Activated T-cell treated with anti-CD3 and anti-CD28 coated beads for 4 hours (primary cell): Measurements from ENCODE around the gene MED26.
"Not testable (repeated sequence)": the region's sequence is repeated elsewhere in the genome, so short reads cannot be mapped to it uniquely, and the experiment has no call there.

Experiments
- DNase-seq: peaks from one replicate; pipeline ENCODE4 v3.0.0-alpha.2; 2020

Gene MED26

DNA sequence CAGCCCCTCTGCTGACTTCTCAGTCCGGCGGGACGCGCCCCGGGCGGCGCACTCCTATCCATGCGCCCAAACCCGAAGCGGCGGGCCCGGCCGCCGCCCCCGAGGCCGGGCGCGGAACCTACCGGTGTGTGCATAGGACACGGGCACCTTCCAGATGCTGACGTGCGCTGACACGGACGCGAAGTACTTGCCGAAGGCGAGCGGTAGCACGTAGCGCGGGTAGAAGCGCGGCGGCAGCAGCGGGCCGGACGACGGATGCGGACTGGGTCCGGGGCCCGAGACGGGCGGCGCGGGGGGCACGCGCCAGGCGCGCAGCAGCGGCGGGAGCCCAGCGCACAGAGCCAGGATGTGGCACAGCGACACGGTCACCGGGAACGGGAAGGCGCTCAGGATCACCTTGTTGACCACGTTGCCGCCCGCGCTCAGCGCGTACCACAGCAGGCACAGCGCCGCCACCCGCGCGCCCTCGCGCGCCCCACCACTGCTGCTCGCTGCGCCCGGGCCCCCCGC lies 56.1 kb downstream of the MED26 start:
- DNase-seq = no peak

DNA sequence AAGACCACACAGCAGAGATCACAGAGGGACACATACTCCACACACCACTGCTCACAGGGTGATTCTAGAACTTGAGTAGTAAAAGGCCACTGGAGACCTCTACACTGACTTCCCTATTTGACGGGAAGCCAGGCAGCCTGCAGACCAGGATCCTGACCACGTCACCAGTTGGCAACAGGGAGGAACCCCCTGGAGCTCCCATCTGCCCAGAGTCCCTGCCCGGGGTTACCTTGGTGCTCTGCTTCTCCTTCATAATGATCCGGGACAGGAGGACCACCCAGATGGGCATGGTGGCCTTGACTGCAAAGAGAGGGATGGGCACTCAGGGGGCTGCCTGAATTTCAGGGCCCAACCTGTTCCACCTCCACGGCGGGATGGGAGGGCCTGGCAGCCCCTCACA lies 56.7 kb downstream of the MED26 start:
- DNase-seq = no peak

DNA sequence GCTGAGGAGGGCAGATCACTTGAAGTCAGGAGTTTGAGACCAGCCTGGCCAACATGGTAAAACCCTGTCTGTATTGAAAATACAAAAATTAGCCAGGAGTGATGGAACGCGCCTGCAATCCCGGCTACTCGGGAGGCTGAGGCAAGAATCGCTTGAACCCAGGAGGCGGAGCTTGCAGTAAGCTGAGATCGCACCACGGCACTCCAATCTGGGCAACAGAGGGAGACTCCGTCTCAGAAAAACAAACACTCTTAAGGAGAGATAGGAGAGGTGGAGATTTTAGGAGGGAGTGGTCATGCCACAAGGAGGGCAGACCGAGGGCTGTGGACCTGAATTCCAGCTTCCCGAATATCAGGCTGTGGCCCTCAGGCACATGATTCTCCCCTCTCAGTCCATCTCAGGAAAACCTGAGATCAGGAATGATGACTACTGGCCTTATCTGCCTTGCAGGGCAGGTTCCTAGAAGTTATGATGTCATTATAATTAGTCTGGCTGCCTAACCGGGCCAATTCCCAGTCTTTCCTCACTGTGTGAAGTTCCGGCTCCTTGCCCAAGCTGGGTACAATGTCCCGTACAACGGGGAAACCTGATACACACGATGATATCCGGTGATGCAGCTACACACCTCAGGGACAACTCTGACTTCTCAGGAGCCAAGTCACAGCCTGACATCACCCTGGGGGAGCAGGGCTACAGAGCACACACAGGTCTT lies 58.2 kb downstream of the MED26 start:
- DNase-seq = no peak

DNA sequence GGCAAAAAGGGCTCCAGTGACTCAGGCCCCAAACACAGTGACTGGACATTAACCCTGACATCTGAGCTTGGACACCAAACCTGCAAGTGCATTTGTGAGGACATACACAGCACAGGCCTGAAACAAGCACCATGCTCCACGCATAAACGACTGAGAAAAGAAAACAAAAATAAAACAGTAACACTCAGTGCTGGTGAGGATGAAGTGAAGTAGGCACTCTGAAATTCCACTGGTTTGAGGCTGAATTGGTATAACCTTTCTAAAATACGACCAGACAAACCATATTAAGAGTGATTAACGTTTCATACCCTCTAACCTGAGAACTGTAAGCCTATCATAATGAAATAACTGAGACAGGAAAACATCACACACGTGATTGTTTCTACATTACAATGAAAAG lies 61.3 kb downstream of the MED26 start:
- no peak for DNase-seq

DNA sequence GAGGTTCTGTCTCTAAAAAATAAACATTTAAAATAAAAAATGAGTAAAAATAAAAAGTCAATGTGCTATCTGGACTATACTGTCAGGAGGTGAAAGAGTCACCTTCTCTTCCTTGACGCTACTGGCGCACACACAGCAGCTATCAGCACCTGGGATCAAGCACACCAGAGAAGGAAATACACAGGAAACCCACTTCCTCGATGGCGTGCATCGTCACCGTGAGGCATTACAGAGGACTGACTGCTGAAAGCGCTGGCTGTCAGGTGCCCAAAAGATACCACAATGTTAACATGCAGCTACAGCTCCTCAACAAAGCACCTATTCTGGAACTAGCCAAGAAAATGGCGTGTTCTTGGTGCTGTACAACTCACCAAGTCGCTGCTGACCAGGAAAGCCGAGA lies 61.8 kb downstream of the MED26 start:
- peak; percentile 54 for DNase-seq

DNA sequence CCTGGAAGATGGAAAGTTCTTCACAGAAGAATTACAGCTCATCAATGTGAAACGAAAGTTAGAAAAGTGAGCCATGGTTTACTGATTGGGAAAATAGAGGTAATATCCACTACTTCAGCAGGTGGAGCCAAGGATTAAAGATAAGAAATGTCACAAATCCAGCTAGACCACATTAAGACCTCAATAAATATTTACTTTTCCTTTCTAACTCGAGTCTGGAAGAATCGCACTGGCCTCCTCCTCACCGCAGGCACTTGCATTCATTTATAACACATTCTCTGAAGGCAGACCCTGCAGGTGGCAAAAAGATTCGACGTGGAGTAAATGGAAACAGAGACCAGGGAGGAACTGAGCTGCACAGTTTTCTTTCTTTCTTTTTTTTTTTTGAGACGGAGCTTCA lies 63.2 kb downstream of the MED26 start:
- DNase-seq = no peak

DNA sequence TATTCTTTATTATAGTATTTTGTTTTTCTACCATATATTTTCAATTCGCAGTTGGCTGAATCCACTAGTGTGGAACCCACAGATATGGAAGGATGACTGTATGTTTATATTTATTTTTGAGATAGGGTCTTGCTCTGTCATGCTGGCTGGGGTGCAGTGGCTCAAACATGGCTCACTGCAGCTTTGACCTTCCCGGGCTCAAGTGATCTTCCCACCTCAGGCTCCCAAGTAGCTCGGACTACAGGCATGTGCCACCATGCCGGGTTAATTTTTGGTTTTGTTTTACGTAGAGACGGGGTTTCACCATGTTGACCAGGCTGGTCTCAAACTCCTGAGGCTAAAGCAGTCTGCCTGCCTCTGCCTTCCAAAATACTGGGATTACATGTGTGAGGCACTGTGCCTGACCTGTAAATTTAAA lies 65.4 kb downstream of the MED26 start:
- no peak for DNase-seq

DNA sequence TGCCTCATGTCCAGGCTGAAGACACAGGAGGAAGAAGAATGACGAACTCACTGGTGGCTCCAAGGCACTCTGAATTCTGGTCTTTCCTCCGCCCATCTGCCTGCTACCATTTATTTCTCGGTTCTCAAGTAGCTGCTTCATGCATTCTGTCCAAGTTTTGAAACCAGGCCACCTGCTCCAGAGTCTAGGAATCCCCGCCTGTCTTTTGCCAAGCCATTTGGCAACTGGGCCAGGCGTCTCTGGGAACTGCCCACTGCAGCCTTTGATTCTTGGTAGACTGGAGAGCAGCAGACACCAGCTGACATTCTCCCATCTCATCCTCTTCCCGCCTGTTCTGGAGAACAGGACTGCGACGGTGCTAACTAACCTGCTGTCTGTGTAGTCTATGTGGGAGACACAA lies 66.6 kb downstream of the MED26 start:
- no peak for DNase-seq

DNA sequence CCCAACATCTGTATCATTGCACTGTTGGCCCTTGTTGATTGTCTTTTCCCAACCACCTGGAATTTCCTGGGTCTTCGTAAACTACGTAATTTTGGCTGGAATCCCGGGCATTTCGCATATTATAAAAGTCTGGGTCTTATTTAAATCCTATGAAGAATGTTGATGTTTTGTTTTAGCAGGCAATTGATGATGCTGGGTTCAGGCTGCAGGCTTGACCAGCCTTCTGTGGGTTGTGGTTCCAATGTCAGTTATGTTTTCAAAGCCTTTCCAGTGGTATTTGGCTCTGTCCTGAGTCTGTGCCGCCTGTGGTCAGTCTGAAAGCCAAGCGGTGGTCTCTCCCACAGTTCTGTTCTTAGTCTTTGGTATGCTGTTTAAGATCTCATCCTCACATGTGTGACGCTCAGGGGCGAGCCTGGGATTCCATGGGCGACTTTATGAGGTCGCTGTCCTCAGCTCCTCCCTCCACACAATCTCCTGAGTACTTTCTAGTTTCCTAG lies 68.2 kb downstream of the MED26 start:
- no peak for DNase-seq

DNA sequence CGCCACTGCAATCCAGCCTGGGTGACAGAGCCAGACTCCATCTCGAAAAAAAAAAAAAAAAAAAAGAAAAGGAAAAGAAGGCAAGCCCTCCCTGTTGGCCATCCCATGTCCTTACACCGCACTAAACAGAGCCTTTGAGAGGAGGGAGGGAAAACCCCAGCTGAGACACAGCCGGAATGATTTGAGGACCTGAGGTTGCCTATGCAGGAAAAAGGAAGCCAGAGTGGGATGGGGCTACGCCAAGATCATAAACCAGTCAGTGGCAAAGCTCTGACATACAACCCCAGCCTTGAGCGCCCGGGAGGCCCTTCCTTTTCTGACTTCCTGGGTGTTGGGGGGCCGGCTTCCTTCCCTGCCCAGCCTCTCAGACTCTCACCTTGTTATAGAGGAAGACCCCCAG lies 73.2 kb downstream of the MED26 start:
- no peak for DNase-seq

DNA sequence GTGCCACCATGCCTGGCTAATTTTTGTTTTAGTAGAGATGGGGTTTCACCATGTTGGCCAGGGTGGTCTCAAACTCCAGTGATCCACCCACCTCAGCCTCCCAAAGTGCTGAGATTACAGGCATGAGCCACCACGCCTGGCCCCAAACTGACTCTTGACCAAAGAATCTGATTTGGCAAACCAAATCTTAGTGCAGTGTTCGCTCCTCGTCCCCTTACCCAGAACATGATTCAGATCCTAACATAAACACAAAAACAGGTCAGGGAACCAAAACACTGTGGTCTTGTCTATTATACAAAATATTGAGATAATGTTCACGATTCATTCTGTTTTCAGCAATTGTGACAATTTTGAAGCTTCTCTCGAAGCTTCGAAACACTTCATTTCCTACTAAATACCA lies 76.1 kb downstream of the MED26 start:
- DNase-seq = not testable (repeated sequence)

DNA sequence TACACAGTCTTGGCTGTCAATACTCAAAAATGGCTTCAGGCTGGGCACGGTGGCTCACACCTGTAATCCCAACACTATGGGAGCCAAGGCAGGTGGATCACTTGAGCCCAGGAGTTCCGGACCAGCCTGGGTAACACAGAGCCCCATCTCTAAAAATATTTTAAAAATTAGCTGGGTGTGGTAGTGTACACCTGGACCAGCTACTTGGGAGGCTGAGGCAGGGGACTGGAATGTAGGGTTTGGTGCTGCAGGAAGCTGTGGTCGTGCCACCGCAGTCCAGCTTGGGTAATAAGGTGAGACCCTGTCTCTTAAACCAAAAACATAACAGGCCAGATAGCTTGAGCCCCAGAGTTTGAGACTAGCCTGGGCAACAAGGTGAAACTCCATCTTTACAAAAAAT lies 79.0 kb downstream of the MED26 start:
- no peak for DNase-seq

DNA sequence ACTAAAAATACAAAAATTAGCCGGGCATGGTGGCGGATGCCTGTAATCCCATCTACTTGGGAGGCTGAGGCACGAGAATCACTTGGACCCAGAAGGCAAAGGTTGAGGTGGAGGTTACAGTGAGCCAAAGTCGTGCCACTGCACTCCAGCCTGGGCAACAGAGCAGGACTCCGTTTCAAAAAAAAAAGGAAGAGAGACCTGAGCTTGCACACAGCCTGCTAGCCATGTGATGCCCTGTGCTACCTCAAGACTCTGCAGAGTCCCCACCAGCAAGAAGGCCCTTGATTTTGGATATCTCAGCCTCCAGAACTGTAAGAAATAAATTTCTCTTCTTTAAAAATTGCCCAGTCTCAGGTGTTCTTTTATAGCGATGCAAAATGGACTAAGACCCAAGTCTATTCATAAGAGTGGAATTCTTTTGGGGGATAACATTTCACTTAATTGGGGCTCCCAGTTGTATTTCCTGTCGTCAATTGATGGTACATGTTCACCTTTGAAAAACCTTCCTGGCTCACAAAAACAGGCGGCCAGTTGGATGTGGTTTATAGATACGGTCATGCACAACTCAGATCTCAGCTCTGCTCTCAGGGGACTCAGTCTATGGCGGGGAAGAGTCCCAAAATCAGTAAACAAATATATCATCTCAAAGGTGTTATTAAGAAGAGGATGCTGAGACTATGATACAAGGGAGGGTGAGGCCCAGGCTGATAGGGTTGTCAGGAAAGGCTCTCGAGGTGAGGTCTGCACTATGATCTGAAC lies 83.4 kb downstream of the MED26 start:
- no peak for DNase-seq

DNA sequence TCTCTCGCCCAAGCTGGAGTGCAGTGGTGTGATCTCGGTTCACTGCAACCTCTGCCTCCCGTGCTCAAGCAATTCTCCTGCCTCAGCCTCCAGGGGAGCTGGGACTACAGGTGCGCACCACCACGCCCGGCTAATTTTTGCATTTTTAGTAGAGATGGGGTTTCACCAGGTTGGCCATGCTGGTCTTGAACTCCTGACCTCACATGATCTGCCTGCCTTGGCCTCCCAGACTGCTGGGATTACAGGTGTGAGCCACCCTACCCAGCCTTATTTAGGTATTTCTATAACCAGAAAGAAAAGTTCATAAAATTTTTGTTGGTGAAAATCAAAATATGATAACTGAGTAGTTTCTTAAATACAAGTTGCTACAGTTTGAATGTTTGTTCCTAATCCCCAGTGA lies 84.3 kb downstream of the MED26 start:
- DNase-seq = not testable (repeated sequence)

DNA sequence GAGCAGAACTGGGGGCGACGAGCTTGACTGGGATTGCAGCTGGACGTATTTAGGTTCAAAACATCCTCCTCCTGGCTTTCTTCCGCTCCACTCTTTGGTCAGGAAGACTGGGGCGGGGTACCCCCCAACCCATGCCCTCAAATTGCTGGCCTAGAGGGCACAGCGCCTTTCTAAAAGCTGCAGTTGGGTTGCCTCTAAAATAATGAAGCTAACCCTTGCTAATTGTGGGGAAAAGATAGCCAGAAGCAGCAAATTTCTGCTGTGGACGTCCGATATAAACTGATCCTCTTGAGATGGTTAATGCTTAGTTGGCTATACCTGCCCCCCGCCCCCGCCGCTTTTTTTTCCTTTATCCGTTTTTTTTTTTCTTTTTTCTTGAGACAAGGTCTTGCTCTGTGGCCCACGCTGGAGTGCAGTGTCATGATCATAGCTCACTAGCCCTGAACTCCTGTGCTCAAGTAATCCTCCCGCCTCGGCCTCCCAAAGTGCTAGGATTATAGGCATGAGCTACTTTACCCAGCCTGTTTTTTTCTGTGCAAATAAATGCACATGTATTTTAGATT lies 85.0 kb downstream of the MED26 start:
- no peak for DNase-seq

DNA sequence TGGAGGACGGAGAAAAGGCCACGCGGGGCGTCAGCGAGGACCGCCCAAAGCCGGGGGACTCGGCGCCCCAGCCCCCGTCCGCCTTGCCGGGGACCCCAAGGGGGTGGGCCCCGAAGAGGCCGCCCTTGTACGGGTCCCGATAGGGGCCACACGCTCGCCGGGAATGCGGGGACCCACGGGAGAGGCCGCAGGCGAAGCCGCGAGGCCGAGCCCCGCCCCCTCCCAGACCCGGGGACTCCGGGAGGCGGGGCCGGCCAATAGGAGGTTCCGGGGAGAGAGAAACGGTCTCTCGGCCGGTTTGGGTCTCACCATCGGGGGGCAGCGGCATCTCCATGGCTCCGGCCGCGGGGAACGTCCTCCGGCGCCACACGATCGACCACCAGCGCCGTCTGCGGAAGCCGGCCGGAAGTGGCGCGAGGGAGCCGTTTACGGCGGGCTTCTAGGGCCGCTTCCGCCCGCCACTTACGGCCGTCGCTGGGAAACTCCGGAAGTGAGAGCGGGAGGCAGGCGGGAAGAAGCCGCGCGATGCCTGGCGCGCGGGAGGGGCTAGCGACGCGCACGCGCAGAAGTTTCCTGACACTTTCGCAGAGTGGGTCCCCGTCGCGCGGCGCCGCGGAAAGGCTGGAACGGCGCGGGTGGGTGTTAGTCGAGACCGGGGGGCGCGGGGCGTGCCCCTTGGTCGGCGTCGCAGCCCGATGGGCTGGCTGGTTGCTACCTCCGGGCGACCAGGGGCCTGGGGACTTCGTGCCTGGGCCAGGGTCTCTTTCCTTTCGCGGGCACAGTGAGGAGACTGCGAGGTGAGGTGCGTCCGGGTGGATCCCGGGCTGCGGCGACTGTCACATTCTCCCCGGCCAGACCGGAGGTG lies 85.7 kb downstream of the MED26 start, which contains the start of gene CHERP:
Gene CHERP (minus strand): TSS at position 393 of the 865 bp plus-strand sequence. CDS start 59 bp downstream, at position 334.
- DNase-seq = peak; percentile 87

DNA sequence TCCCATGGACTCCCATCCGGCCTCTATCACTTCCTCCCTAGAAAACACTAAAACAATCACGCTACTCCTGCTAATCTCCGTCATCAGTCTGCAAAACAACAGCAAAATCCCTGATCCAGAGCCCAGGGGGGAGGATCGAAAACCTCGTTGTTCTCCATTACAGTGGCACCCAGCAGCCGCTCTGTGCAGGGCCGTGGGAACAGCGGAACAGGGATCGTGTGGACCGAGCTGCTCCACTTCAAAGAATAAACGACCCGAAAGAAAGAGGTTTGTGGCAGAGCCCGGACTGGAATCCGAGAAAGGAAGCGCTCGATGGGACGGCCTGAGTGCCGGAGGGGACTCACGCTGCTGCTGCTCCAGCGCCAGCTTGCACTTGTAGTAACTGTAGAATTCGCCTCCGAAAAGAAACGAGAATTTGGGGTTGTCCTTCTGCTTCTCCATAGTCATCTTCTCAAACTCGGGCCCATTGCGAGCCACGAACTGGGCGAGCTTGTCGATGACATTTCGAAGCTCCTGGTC lies 86.4 kb downstream of the MED26 start:
- DNase-seq = no peak

DNA sequence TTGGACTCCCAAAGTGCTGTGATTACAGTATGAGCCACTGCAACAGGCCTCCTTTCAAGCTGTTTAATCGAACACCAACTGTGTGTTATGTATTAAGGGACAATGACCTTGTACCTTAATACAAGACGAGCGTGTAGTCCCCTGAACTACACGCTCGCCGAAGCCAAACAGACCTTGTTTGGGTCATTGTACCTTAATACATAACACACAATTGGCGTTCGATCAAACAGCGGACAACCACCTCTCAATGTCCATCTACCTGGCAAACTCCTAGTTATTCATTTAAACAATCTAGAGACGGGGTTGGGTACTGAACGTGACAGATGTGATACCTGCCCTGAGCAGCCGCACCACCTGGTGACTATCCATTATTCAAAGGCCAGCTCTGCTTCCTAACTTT lies 87.1 kb downstream of the MED26 start:
- DNase-seq = no peak

DNA sequence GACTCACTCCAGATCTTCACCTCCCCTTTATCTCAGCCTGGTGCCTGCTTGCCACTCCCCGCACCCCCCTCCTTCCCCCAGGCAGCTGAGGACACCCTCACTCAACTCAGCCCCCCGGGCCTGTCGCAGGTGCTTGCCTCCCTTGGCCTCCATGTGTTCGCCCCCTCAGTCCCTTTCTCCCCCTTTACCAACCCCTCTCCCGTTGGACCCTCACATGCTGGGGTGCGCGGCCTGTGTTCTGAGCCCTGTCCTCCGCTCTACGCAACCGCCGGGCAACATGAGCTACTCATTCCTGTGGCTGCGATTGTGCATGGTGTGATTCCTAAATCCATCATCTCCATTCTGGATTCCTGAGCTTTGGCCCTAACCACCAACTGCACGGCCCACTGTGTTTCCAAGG lies 90.9 kb downstream of the MED26 start:
- no peak for DNase-seq

DNA sequence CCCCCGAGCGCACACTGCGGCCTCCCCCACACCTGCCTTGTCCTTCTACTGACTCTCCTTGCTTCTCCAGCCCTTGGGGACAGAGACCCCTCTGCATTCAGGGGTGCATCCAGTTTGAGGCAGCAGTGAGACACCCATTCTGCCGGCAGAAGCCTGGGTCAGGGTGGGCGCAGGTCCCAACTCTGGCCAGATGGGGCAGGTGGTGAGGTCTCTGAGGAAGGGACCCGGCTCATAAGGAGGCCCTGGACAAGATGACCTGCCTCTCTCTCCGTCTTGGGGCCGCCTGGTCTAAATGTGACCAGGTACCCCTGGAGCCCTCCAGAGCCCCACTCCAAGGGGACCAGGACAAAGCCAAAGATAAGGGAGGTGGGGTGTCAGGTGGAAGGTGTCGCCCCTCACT lies 91.9 kb downstream of the MED26 start:
- DNase-seq = no peak

DNA sequence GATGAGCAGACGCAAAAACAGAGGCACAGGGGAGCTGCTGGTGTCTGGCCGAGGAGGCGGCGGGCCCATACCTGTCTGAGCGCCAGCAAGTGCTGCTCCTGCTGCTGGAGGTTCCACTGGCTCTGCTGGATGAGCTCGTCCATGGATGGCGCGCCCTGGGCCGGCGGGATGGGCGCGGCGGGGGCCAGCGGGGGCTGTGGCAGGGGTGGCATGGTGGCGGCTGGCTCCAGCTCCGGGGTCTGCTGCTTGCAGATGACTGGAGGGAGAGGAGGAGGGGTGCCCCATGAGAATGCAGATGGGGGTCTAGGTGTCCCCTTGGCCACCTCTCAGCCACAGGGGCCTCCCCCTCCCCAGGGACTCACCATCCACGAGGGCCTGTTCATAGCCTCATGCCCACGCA lies 92.6 kb downstream of the MED26 start:
- DNase-seq = no peak

DNA sequence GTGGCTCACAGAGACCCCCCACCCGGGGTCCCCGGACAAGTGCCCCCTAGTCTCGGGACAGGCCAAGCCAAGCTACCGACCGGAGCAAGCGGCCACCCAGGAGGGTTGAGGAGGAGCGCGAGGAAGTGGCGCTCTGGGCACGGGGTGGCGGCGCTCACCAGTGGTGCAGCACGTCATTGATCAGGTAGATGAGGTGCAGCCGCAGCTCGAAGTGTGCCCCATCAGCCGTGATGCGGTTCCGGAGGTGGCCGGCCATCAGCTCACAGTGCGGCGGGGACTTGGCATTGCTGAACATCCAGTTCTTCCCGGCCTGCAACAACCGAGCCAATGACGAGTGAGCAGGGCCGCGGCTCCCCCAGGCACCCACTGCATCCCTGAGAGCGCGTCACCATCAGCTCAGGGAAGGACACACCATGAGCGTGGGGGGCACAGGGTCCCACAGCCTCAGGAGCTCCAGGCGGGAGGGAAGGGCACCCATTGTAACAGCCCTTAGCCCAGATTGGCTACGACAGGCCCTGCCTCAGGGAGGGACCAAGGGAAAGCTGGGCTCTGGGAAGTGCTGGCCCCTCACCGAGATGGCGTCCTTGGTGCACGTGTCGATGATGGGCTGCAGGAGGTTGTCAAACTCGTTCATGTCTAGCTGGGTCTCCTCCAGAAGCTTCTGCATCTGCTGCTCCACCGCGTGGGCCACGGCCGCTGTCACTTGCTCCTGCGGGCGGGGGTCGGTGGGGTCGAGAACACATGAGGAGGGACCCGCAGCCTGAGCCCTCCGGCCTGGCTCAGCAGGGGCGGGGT lies 95.4 kb downstream of the MED26 start:
- no peak for DNase-seq
